ENCODE results near the gene CCDC27. TPM values are rescaled to one million over a fixed set of nuclear protein-coding genes. Genes with fewer than 3 reads are reported as not detected.
A peak's percentile ranks its signal among the peaks of the same experiment; 100 is the strongest.

Gene CCDC27
- polyA plus RNA-seq, 4 donors: 0.11 to 0.38 (median 0.25) TPM

DNA sequence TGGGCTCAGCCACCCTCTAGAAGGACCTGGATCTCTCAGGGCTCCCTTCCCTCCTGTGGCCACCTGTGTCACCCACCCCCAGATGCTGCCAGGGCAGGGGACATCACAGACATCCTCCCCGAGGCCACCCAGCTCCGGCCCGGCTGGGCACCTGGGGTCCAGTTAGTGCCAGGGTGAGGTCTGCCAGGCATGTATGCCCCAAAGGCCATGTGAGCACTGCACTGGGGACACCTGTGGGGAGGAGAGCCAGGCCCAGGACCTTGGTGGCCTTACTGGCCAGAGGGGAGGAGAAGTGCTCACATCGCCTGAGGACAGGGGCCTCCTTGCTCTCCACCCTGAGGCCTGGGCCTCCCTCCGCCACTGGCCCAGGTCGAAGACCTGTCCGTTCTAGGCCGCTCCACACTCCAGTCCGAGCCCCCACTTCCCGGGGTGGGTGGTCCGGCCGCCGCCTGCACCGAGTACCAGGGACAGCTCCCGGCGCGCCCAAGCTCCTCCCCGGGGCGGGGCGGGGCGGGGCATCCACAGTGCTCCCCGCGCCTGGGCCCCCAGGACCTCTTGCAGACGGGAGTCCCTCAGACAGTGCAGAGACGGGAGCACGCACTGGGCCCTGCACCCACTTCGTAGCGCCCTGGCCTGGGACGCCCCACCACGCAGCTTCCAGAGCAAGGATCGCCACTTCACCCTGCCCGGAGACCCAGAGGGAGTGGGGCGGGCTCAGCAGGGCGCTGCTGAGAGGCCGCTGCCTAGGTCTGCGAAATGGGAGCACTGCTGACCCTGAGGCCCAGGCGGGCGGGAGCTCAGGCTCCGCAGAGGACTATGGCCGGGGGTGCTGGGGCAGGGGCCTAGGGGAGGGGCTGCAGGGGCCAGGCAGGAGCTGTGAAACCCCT is 34.3 kb upstream of the CCDC27 start:
- DNase-seq (ENCODE audit: low read depth in 4 of 4, low spot score in 2 of 4): no peak

DNA sequence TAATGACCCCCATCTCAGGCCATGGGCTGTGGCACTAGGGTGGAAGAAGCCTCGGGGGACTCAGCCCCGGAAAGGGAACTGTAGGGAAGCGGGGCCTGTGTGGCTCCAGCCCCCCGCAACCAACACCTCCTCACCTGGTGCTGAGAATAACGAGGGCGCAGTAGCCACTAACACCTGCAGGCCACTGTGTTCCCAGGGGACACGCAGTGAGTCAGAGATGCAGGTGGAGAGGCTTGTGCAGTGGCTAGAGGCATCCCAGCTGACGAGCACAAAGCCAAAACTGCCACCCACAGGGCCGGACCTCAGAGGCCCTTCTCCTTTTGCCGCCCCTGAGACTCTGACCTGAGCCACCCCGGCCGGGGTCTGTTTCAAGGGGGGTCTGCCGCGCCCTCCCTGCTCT is 33.5 kb upstream of the CCDC27 start:
- no peak for DNase-seq (ENCODE audit: low read depth in 4 of 4, low spot score in 2 of 4)

DNA sequence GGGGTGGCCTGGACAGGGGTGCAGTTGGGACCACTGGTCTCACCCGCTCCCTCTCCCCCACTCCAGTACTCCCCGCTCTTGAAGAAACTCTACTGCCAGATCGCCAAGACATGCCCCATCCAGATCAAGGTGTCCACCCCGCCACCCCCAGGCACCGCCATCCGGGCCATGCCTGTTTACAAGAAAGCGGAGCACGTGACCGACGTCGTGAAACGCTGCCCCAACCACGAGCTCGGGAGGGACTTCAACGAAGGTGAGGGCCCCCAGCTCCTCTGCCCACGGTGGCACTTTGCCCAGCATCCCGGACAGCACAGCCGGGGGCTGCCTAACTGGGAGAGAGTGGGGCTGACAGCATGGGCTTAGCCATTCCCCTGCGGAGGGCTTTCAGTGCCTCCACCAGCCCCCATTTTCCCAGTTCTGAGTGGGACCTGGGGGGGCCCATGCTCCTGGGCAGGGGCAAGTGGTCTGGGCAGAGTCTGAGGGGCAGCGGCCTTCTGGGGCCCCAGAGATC is 30.2 kb upstream of the CCDC27 start:
- no peak for DNase-seq (ENCODE audit: low read depth in 4 of 4, low spot score in 2 of 4)

DNA sequence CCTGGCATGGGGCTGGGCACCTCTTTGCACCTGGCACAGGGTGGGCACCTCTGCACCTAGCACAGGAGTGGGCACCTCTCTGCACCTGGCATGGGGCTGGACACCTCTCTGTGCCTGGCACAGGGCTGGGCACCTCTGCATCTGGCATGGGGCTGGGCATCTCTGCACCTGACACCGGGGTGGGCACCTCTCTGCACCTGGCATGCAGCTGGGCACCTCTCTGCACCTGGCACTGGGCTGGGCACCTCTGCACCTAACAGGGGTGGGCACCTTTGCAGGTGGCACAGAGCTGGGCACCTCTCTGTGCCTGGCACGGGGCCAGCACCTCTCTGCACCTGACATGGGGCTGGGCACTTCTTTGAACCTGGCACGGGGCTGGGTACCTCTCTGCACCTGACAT is 29.4 kb upstream of the CCDC27 start:
- DNase-seq (ENCODE audit: low read depth in 4 of 4, low spot score in 2 of 4): no peak

DNA sequence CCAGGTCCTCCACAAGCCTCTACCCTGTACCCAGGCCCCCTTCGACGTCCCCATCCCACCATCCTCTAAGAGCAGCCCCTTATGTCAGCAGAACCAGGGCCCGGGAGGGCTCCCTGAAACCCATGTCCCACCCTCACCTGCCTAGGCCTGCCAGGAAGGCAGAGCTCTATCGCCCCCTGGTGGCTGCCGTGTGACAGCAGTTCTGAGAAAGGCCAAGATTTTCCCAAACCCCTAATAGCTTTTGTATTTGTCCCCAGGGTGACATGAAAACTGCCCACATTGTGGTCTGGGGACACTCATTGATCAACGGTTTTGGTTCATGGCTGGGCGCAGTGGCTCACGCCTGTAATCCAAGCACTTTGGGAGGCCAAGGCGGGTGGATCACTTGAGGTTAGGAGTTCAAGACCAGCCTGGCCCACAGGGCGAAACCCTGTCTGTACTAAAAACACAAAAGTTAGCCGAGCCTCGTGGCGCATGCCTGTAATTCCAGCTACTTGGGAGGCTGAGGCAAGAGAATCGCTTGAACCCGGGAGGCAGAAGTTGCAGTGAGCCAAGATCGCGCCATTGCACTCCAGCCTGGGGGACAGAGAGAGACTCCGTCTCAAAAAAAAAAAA is 27.7 kb upstream of the CCDC27 start:
- DNase-seq (ENCODE audit: low read depth in 4 of 4, low spot score in 2 of 4): peak in 2 of 4 donors; percentile 37 to 56

DNA sequence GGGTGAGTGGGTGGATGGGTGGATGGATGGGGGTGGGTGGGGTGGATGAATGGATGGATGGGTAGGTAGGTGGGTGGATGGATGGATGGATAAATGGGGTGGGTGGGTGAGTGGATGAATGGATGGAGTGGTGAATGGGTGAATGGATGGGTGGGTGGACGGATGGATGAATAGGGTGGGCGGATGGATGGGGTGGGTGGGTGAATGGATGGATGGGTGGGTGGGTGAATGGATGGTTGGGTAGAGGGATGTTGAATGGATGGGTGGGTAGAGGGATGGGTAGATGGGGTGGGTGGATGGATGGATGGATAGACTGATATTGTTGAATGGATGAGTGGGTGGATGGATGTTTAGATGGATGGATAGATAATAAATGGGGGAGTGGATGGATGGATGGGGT is 26.9 kb upstream of the CCDC27 start:
- no peak for DNase-seq (ENCODE audit: low read depth in 4 of 4, low spot score in 2 of 4)

DNA sequence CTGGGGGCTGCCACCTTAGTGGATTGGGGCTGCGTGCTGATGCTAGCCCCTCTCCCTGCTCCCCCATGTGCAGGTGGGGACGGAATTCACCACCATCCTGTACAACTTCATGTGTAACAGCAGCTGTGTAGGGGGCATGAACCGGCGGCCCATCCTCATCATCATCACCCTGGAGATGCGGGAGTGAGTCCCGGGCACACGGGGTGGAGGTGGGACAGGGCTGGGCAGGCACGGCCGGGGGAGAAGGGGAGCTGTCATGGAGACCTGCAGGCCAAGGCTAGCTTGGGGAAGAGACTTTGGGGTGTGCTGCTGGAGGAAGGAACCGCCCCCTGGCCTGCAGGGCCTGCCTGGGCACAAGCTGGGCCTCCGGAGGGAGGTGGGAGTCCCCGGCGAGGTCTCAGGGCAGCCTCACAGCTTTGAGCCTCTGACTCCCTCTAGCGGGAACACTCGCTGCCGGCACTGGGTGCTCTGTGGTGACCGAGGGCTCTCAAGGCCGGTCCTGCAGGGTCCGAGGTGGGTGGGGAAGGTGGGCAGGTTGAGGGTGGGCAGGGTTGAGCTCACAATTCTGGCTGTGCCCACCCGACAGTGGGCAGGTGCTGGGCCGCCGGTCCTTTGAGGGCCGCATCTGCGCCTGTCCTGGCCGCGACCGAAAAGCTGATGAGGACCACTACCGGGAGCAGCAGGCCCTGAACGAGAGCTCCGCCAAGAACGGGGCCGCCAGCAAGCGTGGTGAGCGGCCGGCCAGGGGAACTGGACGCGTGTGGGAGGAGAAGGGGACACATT is 25.0 kb upstream of the CCDC27 start:
- no peak for DNase-seq (ENCODE audit: low read depth in 4 of 4, low spot score in 2 of 4)

DNA sequence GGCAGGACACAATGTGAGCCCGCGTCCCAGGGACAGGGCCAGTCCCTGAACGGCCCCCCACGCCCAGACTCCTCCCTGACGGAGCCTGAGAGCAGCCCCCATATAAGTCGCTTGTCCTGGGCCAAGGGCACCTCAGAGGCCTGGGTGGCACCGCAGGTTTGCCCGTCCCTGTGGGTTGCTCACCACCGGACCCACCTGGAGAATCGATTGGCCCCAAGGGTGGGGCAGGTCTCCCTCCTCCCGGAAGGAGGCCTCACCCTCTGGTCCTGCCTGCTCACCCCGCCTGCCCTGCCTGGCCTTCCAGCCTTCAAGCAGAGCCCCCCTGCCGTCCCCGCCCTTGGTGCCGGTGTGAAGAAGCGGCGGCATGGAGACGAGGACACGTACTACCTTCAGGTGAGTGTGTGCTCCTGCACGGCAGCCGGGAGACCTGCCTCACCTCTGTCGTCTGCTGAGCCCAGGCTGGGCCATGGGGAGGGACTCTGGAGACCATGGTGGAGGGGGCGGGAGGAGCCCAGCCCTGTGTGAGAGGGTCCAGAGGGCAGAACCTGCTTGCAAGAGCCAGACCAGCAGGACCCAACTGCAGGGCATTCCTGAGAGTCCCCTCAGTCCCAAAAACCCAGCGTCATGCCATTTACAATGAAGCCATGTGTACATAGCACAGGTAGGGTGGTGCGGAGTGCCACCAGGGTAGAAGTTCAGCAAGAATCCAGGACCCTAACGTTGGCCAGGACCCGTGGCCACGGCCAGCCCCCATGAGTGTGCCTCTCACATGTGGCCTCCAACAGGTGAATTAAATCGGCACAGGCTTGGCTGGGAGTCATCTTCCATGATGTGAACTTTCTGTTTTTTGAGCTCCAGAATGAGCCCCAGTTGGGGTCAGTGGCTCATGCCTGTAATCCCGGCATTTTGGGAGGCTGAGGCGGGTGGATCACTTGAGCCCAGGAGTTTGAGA is 24.1 kb upstream of the CCDC27 start:
- no peak for DNase-seq (ENCODE audit: low read depth in 4 of 4, low spot score in 2 of 4)

DNA sequence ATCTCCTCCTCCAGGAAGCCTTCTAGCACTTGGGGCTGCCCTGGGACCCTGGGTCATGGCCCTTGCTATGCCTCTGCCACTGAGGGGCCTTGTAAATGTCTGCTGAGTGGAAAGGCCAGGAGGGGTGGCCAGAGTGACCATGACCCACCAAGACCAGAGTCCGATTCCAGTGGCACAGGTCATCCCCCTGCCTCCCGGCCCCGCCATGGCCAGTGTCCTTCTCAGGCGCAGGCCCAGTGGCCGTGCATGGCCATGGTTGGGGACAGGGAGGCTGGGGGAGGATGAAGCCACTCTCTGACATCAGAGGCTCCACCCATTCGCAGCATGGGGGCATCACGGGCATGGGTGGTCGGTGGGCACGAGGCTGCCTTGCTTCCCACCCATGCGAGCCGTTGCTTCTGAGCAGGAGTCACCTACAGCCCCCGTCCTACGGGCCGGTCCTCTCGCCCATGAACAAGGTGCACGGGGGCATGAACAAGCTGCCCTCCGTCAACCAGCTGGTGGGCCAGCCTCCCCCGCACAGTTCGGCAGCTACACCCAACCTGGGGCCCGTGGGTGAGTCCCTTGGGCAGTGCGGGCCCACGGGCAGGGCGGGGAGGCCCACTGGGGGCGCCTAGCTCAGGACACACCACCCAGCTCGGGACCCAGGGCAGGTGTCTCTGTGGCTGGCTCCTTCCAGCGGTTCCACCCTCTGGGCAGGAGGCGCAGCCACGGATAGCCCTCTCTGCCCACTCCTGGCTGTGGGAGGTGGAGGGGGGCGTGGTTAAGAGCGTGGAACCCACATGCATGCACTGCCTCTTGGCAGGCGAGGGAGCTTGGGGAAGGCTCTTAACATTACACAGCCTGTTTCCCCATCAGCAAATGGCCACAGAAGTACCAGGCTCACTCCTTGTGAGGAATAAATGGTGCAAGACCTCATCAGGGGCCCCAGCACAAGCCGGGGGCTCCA is 22.4 kb upstream of the CCDC27 start:
- DNase-seq (ENCODE audit: low read depth in 4 of 4, low spot score in 2 of 4): no peak

DNA sequence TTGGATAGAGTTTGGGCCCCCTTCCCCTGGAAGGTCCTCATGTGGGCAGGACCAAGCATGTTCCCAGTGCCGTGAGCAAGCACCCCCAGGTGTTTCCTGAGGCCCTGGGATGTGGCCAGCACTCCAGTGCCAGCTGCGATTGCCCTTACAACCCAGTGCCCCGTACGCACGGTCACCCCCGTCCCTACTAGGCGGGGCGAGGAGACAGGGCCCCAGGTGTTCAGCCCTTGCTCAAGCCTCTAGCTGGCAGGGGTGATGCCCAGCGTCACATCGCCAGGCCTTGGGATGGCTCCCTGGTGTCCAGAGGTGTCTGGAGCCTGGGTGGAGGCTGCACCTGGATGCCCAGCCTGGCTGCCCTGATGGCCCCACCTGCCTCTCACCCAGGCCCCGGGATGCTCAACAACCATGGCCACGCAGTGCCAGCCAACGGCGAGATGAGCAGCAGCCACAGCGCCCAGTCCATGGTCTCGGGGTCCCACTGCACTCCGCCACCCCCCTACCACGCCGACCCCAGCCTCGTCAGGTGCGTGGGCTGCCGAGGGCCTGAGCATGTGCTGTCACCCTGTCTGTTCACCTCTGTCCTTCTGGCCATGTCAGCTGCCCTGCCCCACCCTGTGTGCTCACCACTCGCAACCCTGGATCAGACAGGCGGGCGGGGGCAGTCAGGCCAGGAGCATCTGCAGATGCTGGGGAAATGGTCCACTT is 21.6 kb upstream of the CCDC27 start:
- DNase-seq (ENCODE audit: low read depth in 4 of 4, low spot score in 2 of 4): no peak

DNA sequence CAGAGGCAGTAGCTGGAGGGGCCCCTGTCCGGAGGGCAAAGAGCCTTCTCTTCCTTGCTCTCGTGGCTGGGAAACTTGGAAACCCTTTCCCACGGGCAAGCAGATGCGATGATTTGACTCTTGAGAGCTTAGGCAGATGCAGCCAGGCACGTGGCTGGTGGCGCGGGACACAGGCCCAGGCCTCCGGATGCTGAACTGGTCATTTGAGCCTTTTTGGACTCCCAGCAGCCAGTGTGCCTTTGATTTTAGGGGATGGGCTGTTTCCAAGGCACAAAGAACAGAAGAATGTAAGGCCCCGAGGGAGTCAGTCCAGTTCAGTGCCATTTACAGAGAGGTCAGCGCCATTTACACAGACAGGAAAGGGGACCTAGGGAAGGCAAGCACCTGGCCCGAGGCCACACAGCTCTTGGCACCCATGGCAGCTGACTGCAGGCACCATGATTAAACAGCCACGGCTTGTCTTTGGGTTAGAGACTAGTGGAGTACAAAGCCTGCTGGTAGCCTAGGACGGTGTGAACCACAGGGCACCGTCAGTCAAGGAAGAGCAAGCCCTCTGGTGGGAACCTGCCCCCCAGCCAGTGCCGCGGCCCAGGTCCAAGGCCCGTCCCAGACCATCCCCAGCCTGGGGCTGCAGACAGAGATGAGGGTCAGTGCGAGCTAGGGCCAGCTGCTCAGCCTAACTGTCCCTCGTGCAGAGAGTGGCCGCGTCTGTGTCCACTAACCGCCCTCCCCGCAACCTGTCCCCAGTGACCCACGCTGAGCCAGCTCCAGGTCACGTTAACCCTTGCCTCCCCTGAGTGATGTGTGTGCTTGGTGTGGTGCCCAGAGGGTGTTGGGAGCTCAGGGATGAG is 20.4 kb upstream of the CCDC27 start:
- DNase-seq (ENCODE audit: low read depth in 4 of 4, low spot score in 2 of 4): no peak

DNA sequence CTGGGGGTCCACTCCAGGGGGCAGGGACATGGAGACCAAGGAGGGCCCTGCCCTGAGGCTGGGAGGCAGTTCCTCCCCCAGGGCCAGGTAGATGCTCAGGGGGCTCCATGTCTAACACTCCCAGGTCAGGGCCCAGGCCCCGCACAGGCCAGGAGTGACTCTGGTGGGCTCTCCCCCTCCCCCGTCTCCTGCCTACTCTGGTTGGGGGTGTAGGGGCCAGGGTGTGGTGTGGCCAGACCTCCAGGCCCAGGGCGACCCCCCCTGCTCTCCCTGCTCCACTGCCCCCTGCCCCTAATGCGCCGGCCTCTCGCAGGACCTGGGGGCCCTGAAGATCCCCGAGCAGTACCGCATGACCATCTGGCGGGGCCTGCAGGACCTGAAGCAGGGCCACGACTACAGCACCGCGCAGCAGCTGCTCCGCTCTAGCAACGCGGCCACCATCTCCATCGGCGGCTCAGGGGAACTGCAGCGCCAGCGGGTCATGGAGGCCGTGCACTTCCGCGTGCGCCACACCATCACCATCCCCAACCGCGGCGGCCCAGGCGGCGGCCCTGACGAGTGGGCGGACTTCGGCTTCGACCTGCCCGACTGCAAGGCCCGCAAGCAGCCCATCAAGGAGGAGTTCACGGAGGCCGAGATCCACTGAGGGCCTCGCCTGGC is 19.7 kb upstream of the CCDC27 start:
- no peak for DNase-seq (ENCODE audit: low read depth in 4 of 4, low spot score in 2 of 4)

DNA sequence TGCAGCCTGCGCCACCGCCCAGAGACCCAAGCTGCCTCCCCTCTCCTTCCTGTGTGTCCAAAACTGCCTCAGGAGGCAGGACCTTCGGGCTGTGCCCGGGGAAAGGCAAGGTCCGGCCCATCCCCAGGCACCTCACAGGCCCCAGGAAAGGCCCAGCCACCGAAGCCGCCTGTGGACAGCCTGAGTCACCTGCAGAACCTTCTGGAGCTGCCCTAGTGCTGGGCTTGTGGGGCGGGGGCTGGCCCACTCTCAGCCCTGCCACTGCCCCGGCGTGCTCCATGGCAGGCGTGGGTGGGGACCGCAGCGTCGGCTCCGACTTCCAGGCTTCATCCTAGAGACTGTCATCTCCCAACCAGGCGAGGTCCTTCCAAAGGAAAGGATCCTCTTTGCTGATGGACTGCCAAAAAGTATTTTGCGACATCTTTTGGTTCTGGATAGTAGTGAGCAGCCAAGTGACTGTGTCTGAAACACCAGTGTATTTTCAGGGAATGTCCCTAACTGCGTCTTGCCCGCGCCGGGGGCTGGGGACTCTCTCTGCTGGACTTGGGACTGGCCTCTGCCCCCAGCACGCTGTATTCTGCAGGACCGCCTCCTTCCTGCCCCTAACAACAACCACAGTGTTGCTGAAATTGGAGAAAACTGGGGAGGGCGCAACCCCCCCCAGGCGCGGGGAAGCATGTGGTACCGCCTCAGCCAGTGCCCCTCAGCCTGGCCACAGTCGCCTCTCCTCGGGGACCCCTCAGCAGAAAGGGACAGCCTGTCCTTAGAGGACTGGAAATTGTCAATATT is 19.0 kb upstream of the CCDC27 start:
- no peak for DNase-seq (ENCODE audit: low read depth in 4 of 4, low spot score in 2 of 4)

DNA sequence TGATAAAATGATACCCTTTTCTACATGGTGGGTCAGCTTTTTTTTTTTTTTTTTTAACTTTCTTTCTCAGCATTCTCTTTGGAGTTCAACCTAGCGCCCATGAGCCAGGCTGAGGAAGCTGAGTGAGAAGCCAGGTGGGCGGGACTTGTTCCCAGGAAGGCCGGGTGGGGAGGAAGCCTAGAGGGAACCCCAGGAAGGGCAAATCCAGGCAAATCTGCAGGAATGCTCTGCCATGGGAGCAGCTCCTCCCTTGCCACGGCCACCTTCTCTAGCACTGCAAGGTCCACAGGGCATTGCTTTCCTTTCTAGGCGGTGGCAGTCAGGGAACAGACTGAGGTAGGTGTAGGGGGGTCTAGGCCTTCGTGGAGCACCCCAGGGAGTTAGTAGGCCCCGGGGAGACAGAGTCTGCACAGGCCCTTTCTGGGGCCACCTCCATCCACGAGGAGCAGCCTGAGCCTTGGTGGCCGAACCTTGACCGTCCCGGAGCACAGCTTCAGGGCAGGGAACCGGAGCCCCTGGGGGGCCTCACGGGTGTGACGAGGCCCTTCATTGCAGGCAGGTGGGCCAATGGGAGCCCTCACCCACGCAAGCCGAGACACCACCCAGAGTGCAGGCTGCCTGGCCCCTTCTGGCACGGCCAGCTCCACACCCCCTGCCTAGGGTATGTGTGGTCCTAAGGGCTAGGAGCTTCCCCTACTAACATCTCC is 18.2 kb upstream of the CCDC27 start:
- DNase-seq (ENCODE audit: low read depth in 4 of 4, low spot score in 2 of 4): no peak

DNA sequence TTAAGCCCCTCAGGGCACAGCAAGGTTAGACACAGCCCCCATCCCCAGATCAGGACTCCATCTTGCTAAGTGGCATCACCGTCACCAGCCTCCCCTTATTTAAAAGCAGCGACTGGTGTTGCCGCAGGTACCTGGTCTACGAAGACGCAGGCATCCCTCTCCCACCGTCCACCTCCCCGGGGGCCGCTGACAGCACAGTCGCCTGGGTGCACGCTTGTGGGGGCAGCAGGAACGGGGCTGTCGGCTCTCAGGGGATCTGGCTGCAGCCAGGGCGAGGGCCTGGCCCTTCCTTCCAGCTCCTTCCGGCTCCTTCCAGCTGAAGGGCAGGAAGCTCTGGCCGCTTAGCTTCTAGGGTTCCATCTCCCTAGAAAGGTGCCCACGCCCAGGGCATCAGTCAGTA is 17.6 kb upstream of the CCDC27 start:
- no peak for DNase-seq (ENCODE audit: low read depth in 4 of 4, low spot score in 2 of 4)
